Heart right ventricle (tissue), 16 donors: ENCODE data around the gene COX4I1. TPM values are rescaled to one million over a fixed set of nuclear protein-coding genes. Genes with fewer than 3 reads are reported as not detected.

Experiments used
- ATAC-seq, 8 donors: fragments of 200-7000 bp; cut with Tn5 transposase; one replicate each; pipeline ENCODE4 v1.9.1; 2020; ENCODE audit warnings: mild to moderate bottlenecking in 8 of 8, moderate library complexity in 8 of 8, moderate number of reproducible peaks in 1 of 8
- DNase-seq, 2 donors: peaks; one replicate each; pipeline ENCODE4 v3.0.0-alpha.2; 2020
- H3K27ac ChIP-seq, 10 donors: fragments of 200-600 bp; sonication (generic) in 2 of 10; one replicate each; pipeline versions ENCODE4 v1.5.0 to v1.8.0; 2020 to 2022; ENCODE audit warnings: mild to moderate bottlenecking in 3 of 10
- H3K27me3 ChIP-seq, 7 donors: fragments of 200-600 bp; one replicate each; pipeline ENCODE4 v1.8.0; 2021 to 2022; ENCODE audit warnings: mild to moderate bottlenecking in 2 of 7
- H3K36me3 ChIP-seq, 9 donors: fragments of 200-600 bp; sonication (generic) in 1 of 9; one replicate each; pipeline versions ENCODE4 v1.5.0 to v1.8.0; 2020 to 2022; ENCODE audit warnings: mild to moderate bottlenecking in 2 of 9
- H3K4me1 ChIP-seq, 9 donors: fragments of 200-600 bp; sonication (generic) in 1 of 9; one replicate each; pipeline versions ENCODE4 v1.5.0 to v1.8.0; 2020 to 2022; ENCODE audit warnings: mild to moderate bottlenecking in 4 of 9
- H3K4me3 ChIP-seq, 10 donors: fragments of 200-600 bp; sonication (generic) in 2 of 10; one replicate each; pipeline versions ENCODE4 v1.5.0 to v1.8.0; 2020 to 2022; ENCODE audit warnings: mild to moderate bottlenecking in 7 of 10, moderate library complexity in 2 of 10
- H3K9me3 ChIP-seq, 11 donors: fragments of 200-600 bp in 10 of 11; sonication (generic) in 2 of 11; one replicate each; pipeline versions ENCODE4 v1.5.0 to v1.8.0; 2013 to 2022; ENCODE audit warnings: mild to moderate bottlenecking in 2 of 11, control low read depth in 1 of 11, moderate library complexity in 1 of 11
- WGBS, 2 donors: extraction: QIAGEN DNeasy Blood & Tissue Kit; methylation state at CpG; one replicate each; pipeline ENCODE4 v1.1.7; 2013; ENCODE audit warnings: inconsistent platforms in 1 of 2; 5-methylcytosine and 5-hydroxymethylcytosine counted together
- intact Hi-C, 10 donors: fragments of 100-400 bp; cut with DNase I; formaldehyde crosslinking; loops; one replicate each; pipeline versions ENCODE4 v1.11.1 to v1.14.2; 2022
- polyA plus RNA-seq, 2 donors: library from polyadenylated mRNA; stranded (reverse); fragments of 200-250 nt; gene quantifications; one replicate each; pipeline ENCODE4 v1.2.3, GENCODE V29; 2013
- total RNA-seq, 10 donors: library from RNA; stranded (reverse); fragmentation: NEBNext Ultra II Directional in 3 of 10; extraction: Animal tissue kit (Norgen Biotek cat#: 25700) in 3 of 10; gene quantifications; one replicate each; pipeline versions ENCODE4 v1.2.1 to v1.2.4, GENCODE V29; 2021 to 2023
- TF ChIP-seq, protein P1 (sequence below), 9 donors: fragments of 200-600 bp; sonication (generic) in 2 of 9; IDR thresholded peaks; one replicate each; pipeline versions ENCODE4 v1.5.0 to v1.8.0; 2021 to 2022; ENCODE audit warnings: antibody characterized with exemption in 9 of 9, mild to moderate bottlenecking in 5 of 9, moderate library complexity in 1 of 9
- donor health status: Arrhythmogenic right ventricular cardiomyopathy.
- donor health status: ischemic (EF 13 %, LVEDD 7.1; RV severe dilation, severe dysfunction).
- donor health status: healthy with polysubstance abuse.
- donor health status: DM: no; HTN: yes; CAD: no.
- donor health status: DM: no; HTN: no; CAD: no.
- donor health status: ischemic (EF 25% LVEDD 6.9; RV normal size, moderate dysfunction).
- donor health status: ischemic (EF 25% LVEDD 5.7; RV mildly dilated, moderate dysfunction).
- donor health status: healthy.
- donor health status: DM: yes; HTN: yes; CAD: no.
- donor health status: Ischemic cardiomyopathy.
- donor health status: ischemic (EF 35%, LVEDD 5.7; RV mildly dilated, moderate dysfunction).
- donor health status: nonischemic (EF 11% LVEDD 7.7; RV severe dilation, severe dysfunction).
- donor health status: DM: yes; HTN: yes; CAD: no.
- donor health status: PGD.
- donor health status: ischemic (EF 29% LVEDD 5.4; RV normal size, mild dysfunction).
- donor health status: nonischemic (EF 23%, LVEDD 6.1; RV moderate dilation, normal function).

The COX4I1 gene
- total and polyA plus RNA-seq, 12 donors, result 1,221 to 4,942 (median 1,955) TPM

DNA sequence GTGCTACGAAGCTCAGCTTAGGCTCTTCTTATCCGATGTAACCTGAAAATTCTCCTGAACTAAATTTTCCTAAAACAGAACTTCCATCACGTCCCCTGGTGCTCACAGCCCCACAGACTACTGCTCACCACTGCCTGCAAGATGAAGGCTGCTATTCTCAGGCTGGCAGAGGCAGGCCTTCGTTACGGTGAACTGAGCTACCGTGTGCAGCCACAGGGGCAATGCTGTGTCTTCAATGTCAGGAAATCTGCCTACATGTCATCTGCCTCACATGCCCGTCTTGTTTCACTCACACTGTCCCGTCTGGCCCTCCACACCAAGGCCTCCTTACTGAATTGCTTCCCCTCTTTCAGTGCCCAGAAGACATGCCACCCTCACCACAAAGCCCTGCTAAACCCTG is 16.1 kb upstream of the COX4I1 start:
- 92% methylated on average over 8 of the region's 8 CpGs for WGBS, 2 donors

DNA sequence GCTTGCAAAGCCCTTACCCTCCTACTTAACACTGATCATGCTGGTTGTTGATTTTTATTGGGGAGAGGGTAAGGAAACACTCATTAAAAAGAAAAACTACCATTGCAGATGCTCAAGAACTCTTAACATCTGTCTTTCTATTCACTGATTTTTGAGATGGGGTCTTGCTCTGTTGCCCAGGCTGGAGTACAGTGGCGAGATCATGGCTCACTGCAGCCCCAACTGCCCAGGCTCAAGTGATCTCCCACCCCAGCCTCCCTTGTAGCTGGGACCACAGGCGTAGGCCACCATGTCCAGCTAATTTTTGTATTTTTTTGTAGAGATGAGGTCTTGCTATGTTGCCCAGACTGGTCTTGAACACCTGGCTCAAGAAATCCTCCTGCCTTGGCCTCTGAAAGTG is 14.7 kb upstream of the COX4I1 start:
- Histone ChIP-seq H3K9me3 (no peaks in the 10 kb centered on the region), H3K36me3 (peaks cover 0 to 80% (median 28%) of the 10 kb centered on the region in 9 donors), H3K4me3 (no peak overlapping the region), H3K27ac (no peak overlapping the region), H3K4me1 (peaks cover 0 to 15% (median 3%) of the 10 kb centered on the region in 9 donors), H3K27me3 (no peaks in the 10 kb centered on the region)
- DNase-seq (no peak), ATAC-seq (no peak)
- intact Hi-C loops, result no loop called here
- TF ChIP-seq, protein P1, sequence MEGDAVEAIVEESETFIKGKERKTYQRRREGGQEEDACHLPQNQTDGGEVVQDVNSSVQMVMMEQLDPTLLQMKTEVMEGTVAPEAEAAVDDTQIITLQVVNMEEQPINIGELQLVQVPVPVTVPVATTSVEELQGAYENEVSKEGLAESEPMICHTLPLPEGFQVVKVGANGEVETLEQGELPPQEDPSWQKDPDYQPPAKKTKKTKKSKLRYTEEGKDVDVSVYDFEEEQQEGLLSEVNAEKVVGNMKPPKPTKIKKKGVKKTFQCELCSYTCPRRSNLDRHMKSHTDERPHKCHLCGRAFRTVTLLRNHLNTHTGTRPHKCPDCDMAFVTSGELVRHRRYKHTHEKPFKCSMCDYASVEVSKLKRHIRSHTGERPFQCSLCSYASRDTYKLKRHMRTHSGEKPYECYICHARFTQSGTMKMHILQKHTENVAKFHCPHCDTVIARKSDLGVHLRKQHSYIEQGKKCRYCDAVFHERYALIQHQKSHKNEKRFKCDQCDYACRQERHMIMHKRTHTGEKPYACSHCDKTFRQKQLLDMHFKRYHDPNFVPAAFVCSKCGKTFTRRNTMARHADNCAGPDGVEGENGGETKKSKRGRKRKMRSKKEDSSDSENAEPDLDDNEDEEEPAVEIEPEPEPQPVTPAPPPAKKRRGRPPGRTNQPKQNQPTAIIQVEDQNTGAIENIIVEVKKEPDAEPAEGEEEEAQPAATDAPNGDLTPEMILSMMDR (IDR thresholded peaks at IDR 0.05), result no peak
- 97 to 98% methylated on average over 2 of the region's 2 CpGs for WGBS, 2 donors

More for the DNA sequence above, 16.1 kb upstream of the COX4I1 start:
- intact Hi-C loops, result no loop called here
- ATAC-seq, result no peak
- H3K4me3 ChIP-seq, result no peak overlapping the region
- H3K4me1 ChIP-seq, result peaks cover 0 to 21% (median 3%) of the 10 kb centered on the region in 9 donors
- TF ChIP-seq, protein P1 (IDR thresholded peaks at IDR 0.05), result no peak
- H3K36me3 ChIP-seq, result peaks cover 0 to 86% (median 38%) of the 10 kb centered on the region in 9 donors
- H3K27ac ChIP-seq, result no peak overlapping the region
- H3K27me3 ChIP-seq, result no peaks in the 10 kb centered on the region
- DNase-seq, result no peak
- no peaks in the 10 kb centered on the region for H3K9me3 ChIP-seq

DNA sequence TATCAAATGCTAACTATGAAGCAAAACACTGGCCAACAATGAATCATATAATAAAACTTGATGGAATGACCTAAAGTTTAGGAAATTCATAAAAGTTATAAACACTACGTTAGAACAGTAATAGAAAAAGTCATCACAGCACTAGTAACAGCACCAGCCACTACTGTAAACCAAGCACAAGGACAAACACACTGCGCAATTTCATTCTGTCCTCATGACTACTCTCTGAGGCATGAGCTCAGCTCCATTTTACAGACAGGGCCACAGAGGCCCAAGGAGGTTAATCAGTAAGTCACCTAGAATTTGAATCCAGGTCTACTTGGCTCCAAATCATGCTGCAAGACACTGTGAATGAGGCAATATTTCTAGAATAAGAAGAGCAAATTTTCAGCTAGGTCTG is 13.6 kb upstream of the COX4I1 start:
- no peak for DNase-seq
- no peaks in the 10 kb centered on the region for H3K9me3 ChIP-seq

DNA sequence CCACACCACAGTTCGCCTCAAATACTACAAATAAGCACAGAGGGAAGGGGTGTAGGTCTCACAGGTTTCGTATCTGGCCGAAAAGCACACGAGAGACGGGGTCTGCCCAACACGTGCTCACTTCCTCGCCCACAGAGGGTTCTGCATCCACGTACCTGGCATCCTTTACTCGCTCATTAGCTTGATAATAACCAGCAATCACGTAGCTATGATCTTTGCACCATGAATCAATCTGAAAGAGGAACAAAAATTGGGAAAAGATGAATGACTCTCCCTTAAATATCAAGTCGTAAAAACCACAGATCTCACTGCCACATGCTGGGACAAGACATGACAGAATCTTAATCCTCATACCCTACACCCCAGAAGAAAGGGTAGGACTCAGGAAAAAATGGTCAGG is 10.7 kb upstream of the COX4I1 start:
- ATAC-seq (no peak), DNase-seq (no peak)

More for the DNA sequence above, 13.6 kb upstream of the COX4I1 start:
- Histone ChIP-seq H3K36me3 (peaks cover 0 to 69% (median 19%) of the 10 kb centered on the region in 9 donors), H3K27me3 (no peaks in the 10 kb centered on the region), H3K4me3 (no peak overlapping the region), H3K27ac (no peak overlapping the region), H3K4me1 (peaks cover 0 to 20% (median 3%) of the 10 kb centered on the region in 9 donors)
- no peak for ATAC-seq
- intact Hi-C loops, result no loop called here
- 93 to 98% methylated on average over 2 of the region's 2 CpGs for WGBS, 2 donors
- TF ChIP-seq, protein P1 (IDR thresholded peaks at IDR 0.05), result no peak

More for the DNA sequence above, 10.7 kb upstream of the COX4I1 start:
- TF ChIP-seq, protein P1 (IDR thresholded peaks at IDR 0.05), result no peak
- H3K36me3 ChIP-seq, result peaks cover 0 to 73% (median 19%) of the 10 kb centered on the region in 9 donors
- H3K4me1 ChIP-seq, result peaks cover 0 to 12% (median 0%) of the 10 kb centered on the region in 9 donors
- peaks cover 0 to 5% (median 0%) of the 10 kb centered on the region in 11 donors for H3K9me3 ChIP-seq
- intact Hi-C loops, result no loop called here
- H3K27ac ChIP-seq, result no peak overlapping the region
- 93 to 97% methylated on average over 11 of the region's 11 CpGs for WGBS, 2 donors
- no peak overlapping the region for H3K4me3 ChIP-seq
- H3K27me3 ChIP-seq, result no peaks in the 10 kb centered on the region
